ENCODE measurements around the gene RBP3. TPM values are rescaled to one million over a fixed set of nuclear protein-coding genes. Genes with fewer than 3 reads are reported as not detected.

The RBP3 gene
- total RNA-seq, 2 experiments from 2014 or later = not detected

- ATAC-seq = no peak
- intact Hi-C loops (cut with micrococcal nuclease) = no loop called here
- H3K4me1 Mint-ChIP-seq (ENCODE audit: low read depth) = no peaks in the 10 kb centered on the region
- H3K36me3 Mint-ChIP-seq (ENCODE audit: low read depth) = no peaks in the 10 kb centered on the region
- H3K27ac Mint-ChIP-seq = no peak overlapping the region
- CTCF ChIA-PET = interaction anchor here (1.1 to 4.4 kb wide), 4 partner anchors 11 to 299 kb away, joined by 3 to 16 read pairs (median 10); no protein-coding TSS in a partner anchor
- no peaks in the 10 kb centered on the region for H3K27me3 Mint-ChIP-seq
- no peak overlapping the region for H3K4me3 Mint-ChIP-seq
- TF ChIP-seq CTCF (IDR thresholded peaks at IDR 0.05) = no peak
- POLR2A ChIA-PET = interaction anchor here (0.6 kb wide), 1 partner anchor 1491 kb away, joined by 3 read pairs; no protein-coding TSS in a partner anchor
- DNase-seq = no peak
- no peaks in the 10 kb centered on the region for H3K9me3 Mint-ChIP-seq
These were observed 24.4 kb upstream of the RBP3 start for GRCh38 chr10:47323636-47324296.

DNA sequence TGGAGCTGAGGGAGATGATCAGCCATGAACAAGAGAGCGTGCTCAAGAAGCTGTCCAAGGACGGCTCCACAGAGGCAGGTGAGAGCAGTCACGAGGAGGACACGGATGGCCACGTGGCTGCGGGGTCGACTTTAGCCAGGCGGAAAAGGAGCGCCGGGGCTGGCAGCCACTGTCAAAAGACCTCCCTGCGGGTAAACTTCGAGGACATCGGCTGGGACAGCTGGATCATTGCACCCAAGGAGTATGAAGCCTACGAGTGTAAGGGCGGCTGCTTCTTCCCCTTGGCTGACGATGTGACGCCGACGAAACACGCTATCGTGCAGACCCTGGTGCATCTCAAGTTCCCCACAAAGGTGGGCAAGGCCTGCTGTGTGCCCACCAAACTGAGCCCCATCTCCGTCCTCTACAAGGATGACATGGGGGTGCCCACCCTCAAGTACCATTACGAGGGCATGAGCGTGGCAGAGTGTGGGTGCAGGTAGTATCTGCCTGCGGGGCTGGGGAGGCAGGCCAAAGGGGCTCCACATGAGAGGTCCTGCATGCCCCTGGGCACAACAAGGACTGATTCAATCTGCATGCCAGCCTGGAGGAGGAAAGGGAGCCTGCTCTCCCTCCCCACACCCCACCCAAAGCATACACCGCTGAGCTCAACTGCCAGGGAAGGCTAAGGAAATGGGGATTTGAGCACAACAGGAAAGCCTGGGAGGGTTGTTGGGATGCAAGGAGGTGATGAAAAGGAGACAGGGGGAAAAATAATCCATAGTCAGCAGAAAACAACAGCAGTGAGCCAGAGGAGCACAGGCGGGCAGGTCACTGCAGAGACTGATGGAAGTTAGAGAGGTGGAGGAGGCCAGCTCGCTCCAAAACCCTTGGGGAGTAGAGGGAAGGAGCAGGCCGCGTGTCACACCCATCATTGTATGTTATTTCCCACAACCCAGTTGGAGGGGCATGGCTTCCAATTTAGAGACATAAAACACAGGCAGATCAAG is 22.6 kb upstream of the RBP3 start:
- ChIA-PET POLR2A (no interaction called here), CTCF (interaction anchor here (2.6 to 4.4 kb wide), 2 partner anchors 13 to 277 kb away, joined by 13 to 16 read pairs; no protein-coding TSS in a partner anchor)
- H3K36me3 Mint-ChIP-seq (ENCODE audit: low read depth) = no peaks in the 10 kb centered on the region
- H3K4me3 Mint-ChIP-seq = no peak overlapping the region
- H3K27me3 Mint-ChIP-seq = no peaks in the 10 kb centered on the region
- ATAC-seq (no peak), DNase-seq (no peak)
- H3K27ac Mint-ChIP-seq = no peak overlapping the region
- TF ChIP-seq CTCF (IDR thresholded peaks at IDR 0.05) = no peak
- intact Hi-C loops (cut with micrococcal nuclease) = no loop called here
- H3K4me1 Mint-ChIP-seq (ENCODE audit: low read depth) = no peaks in the 10 kb centered on the region
- no peaks in the 10 kb centered on the region for H3K9me3 Mint-ChIP-seq

DNA sequence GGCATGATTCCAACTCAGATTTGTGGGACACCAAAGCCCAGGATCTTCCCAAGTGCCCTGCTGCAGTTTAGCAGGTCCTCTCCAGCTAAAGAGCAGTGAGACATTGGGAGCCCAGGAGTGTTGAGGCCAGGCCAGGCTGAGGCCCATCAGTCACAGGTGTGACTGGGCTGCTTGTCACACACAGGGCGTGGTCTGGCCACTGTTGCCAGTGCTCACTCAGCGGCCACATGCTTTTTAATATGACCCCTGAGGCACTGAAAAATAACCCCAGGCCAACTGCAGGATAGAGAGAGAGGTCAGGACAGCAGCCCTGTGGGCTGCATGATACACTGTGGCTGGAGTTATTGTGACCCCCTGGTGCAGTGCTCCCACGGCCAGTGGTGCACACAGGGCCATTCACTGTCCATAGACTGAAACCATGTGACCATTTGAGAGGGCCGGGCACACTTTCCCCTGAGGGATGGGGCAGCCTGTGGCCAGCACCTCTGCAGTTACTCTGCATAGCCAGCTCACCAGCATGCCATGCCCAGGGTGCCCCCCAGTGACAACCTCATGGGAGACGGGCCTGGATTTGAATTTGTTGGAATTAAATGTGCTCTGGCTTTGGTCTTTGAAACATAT is 21.7 kb upstream of the RBP3 start:
- intact Hi-C loops (cut with micrococcal nuclease) = no loop called here
- Mint-ChIP-seq H3K4me3 (no peak overlapping the region), H3K27me3 (no peaks in the 10 kb centered on the region), H3K36me3 (ENCODE audit: low read depth) (no peaks in the 10 kb centered on the region), H3K4me1 (ENCODE audit: low read depth) (no peaks in the 10 kb centered on the region), H3K9me3 (no peaks in the 10 kb centered on the region), H3K27ac (no peak overlapping the region)
- no peak for TF ChIP-seq CTCF (IDR thresholded peaks at IDR 0.05)
- DNase-seq = no peak
- CTCF ChIA-PET = interaction anchor here (4.4 kb wide), 1 partner anchor 14 kb away, joined by 16 read pairs; no protein-coding TSS in a partner anchor
- ATAC-seq = no peak
- POLR2A ChIA-PET = no interaction called here

GRCh38 chr10:47326927-47327330 is 21.2 kb upstream of the RBP3 start:
- no peak overlapping the region for H3K27ac Mint-ChIP-seq
- intact Hi-C loops (cut with micrococcal nuclease) = no loop called here
- no peak for DNase-seq
- no peaks in the 10 kb centered on the region for H3K9me3 Mint-ChIP-seq
- no peak for ATAC-seq
- CTCF ChIA-PET = interaction anchor here (4.4 kb wide), 1 partner anchor 14 kb away, joined by 16 read pairs; no protein-coding TSS in a partner anchor
- POLR2A ChIA-PET = no interaction called here
- H3K36me3 Mint-ChIP-seq (ENCODE audit: low read depth) = no peaks in the 10 kb centered on the region
- H3K4me3 Mint-ChIP-seq = no peak overlapping the region
- H3K4me1 Mint-ChIP-seq (ENCODE audit: low read depth) = no peaks in the 10 kb centered on the region
- TF ChIP-seq CTCF (IDR thresholded peaks at IDR 0.05) = no peak
- H3K27me3 Mint-ChIP-seq = no peaks in the 10 kb centered on the region

Data from activated CD8-positive, alpha-beta T cell treated with anti-CD3 and anti-CD28 coated beads for 36 hours (primary cell).